ENCODE results near the gene TMEM229B.

TMEM229B gene

GRCh38 chr14:67505254-67505653, 16.7 kb upstream of the TMEM229B start:
- Mint-ChIP-seq H3K36me3 (peaks cover 3% of the 10 kb centered on the region), H3K4me3 (no peak overlapping the region), H3K27ac (no peak overlapping the region), H3K4me1 (ENCODE audit: low read depth) (no peaks in the 10 kb centered on the region), H3K27me3 (no peaks in the 10 kb centered on the region), H3K9me3 (ENCODE audit: low read depth) (no peaks in the 10 kb centered on the region)

- Mint-ChIP-seq H3K27ac (no peak overlapping the region), H3K27me3 (no peaks in the 10 kb centered on the region), H3K9me3 (ENCODE audit: low read depth) (no peaks in the 10 kb centered on the region), H3K36me3 (peaks cover 3% of the 10 kb centered on the region), H3K4me3 (no peak overlapping the region), H3K4me1 (ENCODE audit: low read depth) (peaks cover 4% of the 10 kb centered on the region)
Measured at GRCh38 chr14:67503331-67503730, 14.8 kb upstream of the TMEM229B start.

- H3K4me3 Mint-ChIP-seq: no peak overlapping the region
- no peak overlapping the region for H3K27ac Mint-ChIP-seq
- peaks cover 3% of the 10 kb centered on the region for H3K36me3 Mint-ChIP-seq
- no peaks in the 10 kb centered on the region for H3K9me3 Mint-ChIP-seq (ENCODE audit: low read depth)
- H3K4me1 Mint-ChIP-seq (ENCODE audit: low read depth): peaks cover 9% of the 10 kb centered on the region
- H3K27me3 Mint-ChIP-seq: no peaks in the 10 kb centered on the region
Measured at GRCh38 chr14:67502867-67503266, 14.3 kb upstream of the TMEM229B start.

GRCh38 chr14:67501670-67502069, 13.1 kb upstream of the TMEM229B start:
- no peak overlapping the region for H3K27ac Mint-ChIP-seq
- no peak overlapping the region for H3K4me3 Mint-ChIP-seq
- peaks cover 17% of the 10 kb centered on the region for H3K4me1 Mint-ChIP-seq (ENCODE audit: low read depth)
- no peaks in the 10 kb centered on the region for H3K9me3 Mint-ChIP-seq (ENCODE audit: low read depth)
- no peaks in the 10 kb centered on the region for H3K27me3 Mint-ChIP-seq
- peaks cover 3% of the 10 kb centered on the region for H3K36me3 Mint-ChIP-seq

GRCh38 chr14:67500981-67501380, 12.5 kb upstream of the TMEM229B start:
- no peaks in the 10 kb centered on the region for H3K9me3 Mint-ChIP-seq (ENCODE audit: low read depth)
- H3K4me1 Mint-ChIP-seq (ENCODE audit: low read depth): peaks cover 17% of the 10 kb centered on the region
- no peaks in the 10 kb centered on the region for H3K27me3 Mint-ChIP-seq
- H3K27ac Mint-ChIP-seq: no peak overlapping the region
- H3K36me3 Mint-ChIP-seq: peaks cover 3% of the 10 kb centered on the region
- no peak overlapping the region for H3K4me3 Mint-ChIP-seq

- no peak overlapping the region for H3K27ac Mint-ChIP-seq
- H3K4me3 Mint-ChIP-seq: no peak overlapping the region
- peaks cover 6% of the 10 kb centered on the region for H3K36me3 Mint-ChIP-seq
- no peaks in the 10 kb centered on the region for H3K27me3 Mint-ChIP-seq
- H3K9me3 Mint-ChIP-seq (ENCODE audit: low read depth): peaks cover 6% of the 10 kb centered on the region
- peaks cover 17% of the 10 kb centered on the region for H3K4me1 Mint-ChIP-seq (ENCODE audit: low read depth)
Measured at GRCh38 chr14:67497716-67498115, 9.2 kb upstream of the TMEM229B start.

GRCh38 chr14:67497216-67497615, 8.7 kb upstream of the TMEM229B start:
- peaks cover 8% of the 10 kb centered on the region for H3K9me3 Mint-ChIP-seq (ENCODE audit: low read depth)
- H3K4me3 Mint-ChIP-seq: no peak overlapping the region
- no peak overlapping the region for H3K27ac Mint-ChIP-seq
- no peaks in the 10 kb centered on the region for H3K27me3 Mint-ChIP-seq
- peaks cover 17% of the 10 kb centered on the region for H3K4me1 Mint-ChIP-seq (ENCODE audit: low read depth)
- H3K36me3 Mint-ChIP-seq: peaks cover 8% of the 10 kb centered on the region

- Mint-ChIP-seq H3K27ac (no peak overlapping the region), H3K36me3 (peaks cover 8% of the 10 kb centered on the region), H3K4me3 (no peak overlapping the region), H3K27me3 (no peaks in the 10 kb centered on the region), H3K4me1 (ENCODE audit: low read depth) (peaks cover 18% of the 10 kb centered on the region), H3K9me3 (ENCODE audit: low read depth) (peaks cover 8% of the 10 kb centered on the region)
Measured at GRCh38 chr14:67495827-67496226, 7.3 kb upstream of the TMEM229B start.

GRCh38 chr14:67493092-67493717, 4.7 kb upstream of the TMEM229B start:
- Mint-ChIP-seq H3K36me3 (peaks cover 8% of the 10 kb centered on the region), H3K27me3 (no peaks in the 10 kb centered on the region), H3K4me1 (ENCODE audit: low read depth) (peaks cover 36% of the 10 kb centered on the region), H3K27ac (no peak overlapping the region), H3K4me3 (no peak overlapping the region), H3K9me3 (ENCODE audit: low read depth) (peaks cover 8% of the 10 kb centered on the region)

GRCh38 chr14:67492538-67492937, 4.0 kb upstream of the TMEM229B start:
- Mint-ChIP-seq H3K9me3 (ENCODE audit: low read depth) (peaks cover 8% of the 10 kb centered on the region), H3K36me3 (peaks cover 8% of the 10 kb centered on the region), H3K27me3 (no peaks in the 10 kb centered on the region), H3K4me1 (ENCODE audit: low read depth) (peaks cover 36% of the 10 kb centered on the region), H3K4me3 (no peak overlapping the region), H3K27ac (no peak overlapping the region)

- Mint-ChIP-seq H3K36me3 (peaks cover 8% of the 10 kb centered on the region), H3K4me3 (no peak overlapping the region), H3K9me3 (ENCODE audit: low read depth) (peaks cover 8% of the 10 kb centered on the region), H3K4me1 (ENCODE audit: low read depth) (peaks cover 37% of the 10 kb centered on the region), H3K27me3 (no peaks in the 10 kb centered on the region), H3K27ac (no peak overlapping the region)
Measured at GRCh38 chr14:67491741-67492507, 3.4 kb upstream of the TMEM229B start.

- H3K36me3 Mint-ChIP-seq: peaks cover 12% of the 10 kb centered on the region
- H3K27ac Mint-ChIP-seq: no peak overlapping the region
- H3K27me3 Mint-ChIP-seq: no peaks in the 10 kb centered on the region
- peaks cover 8% of the 10 kb centered on the region for H3K9me3 Mint-ChIP-seq (ENCODE audit: low read depth)
- no peak overlapping the region for H3K4me3 Mint-ChIP-seq
- H3K4me1 Mint-ChIP-seq (ENCODE audit: low read depth): peaks cover 40% of the 10 kb centered on the region
Measured at GRCh38 chr14:67491285-67491684, 2.8 kb upstream of the TMEM229B start.

GRCh38 chr14:67490196-67490595, 1.7 kb upstream of the TMEM229B start:
- peaks cover 8% of the 10 kb centered on the region for H3K9me3 Mint-ChIP-seq (ENCODE audit: low read depth)
- H3K4me3 Mint-ChIP-seq: no peak overlapping the region
- peaks cover 51% of the 10 kb centered on the region for H3K4me1 Mint-ChIP-seq (ENCODE audit: low read depth)
- H3K36me3 Mint-ChIP-seq: peaks cover 16% of the 10 kb centered on the region
- H3K27ac Mint-ChIP-seq: no peak overlapping the region
- H3K27me3 Mint-ChIP-seq: no peaks in the 10 kb centered on the region

GRCh38 chr14:67487332-67487731, 1.2 kb downstream of the TMEM229B start:
- peaks cover 72% of the 10 kb centered on the region for H3K4me1 Mint-ChIP-seq (ENCODE audit: low read depth)
- H3K36me3 Mint-ChIP-seq: peaks cover 11% of the 10 kb centered on the region
- H3K9me3 Mint-ChIP-seq (ENCODE audit: low read depth): no peaks in the 10 kb centered on the region
- peak overlapping the region; percentile 99 for H3K27ac Mint-ChIP-seq
- H3K4me3 Mint-ChIP-seq: peak overlapping the region; percentile 94
- no peaks in the 10 kb centered on the region for H3K27me3 Mint-ChIP-seq

- H3K4me1 Mint-ChIP-seq (ENCODE audit: low read depth): peaks cover 73% of the 10 kb centered on the region
- peaks cover 11% of the 10 kb centered on the region for H3K36me3 Mint-ChIP-seq
- H3K27me3 Mint-ChIP-seq: no peaks in the 10 kb centered on the region
- H3K9me3 Mint-ChIP-seq (ENCODE audit: low read depth): no peaks in the 10 kb centered on the region
- peak overlapping the region; percentile 94 for H3K4me3 Mint-ChIP-seq
- H3K27ac Mint-ChIP-seq: no peak overlapping the region
Measured at GRCh38 chr14:67486890-67487289, 1.6 kb downstream of the TMEM229B start.

Measured in activated naive CD8-positive, alpha-beta T cell (primary cell).